ENCODE results near the gene CCDC27. TPM values are rescaled to one million over a fixed set of nuclear protein-coding genes. Genes with fewer than 3 reads are reported as not detected.

CCDC27 gene
- polyA plus RNA-seq, 3 donors: 0.31 to 0.59 (median 0.32) TPM

Other genes starting within 250 kb of the CCDC27 start
- gene MEGF6, start 140.9 kb upstream of the CCDC27 start, polyA plus RNA-seq (ENCODE audit: insufficient read length in 3 of 3): 10 to 100 TPM in 2 of 3 donors, 1 to 10 TPM in 1; 8.5 to 15.3 (median 14.6) TPM
- gene TPRG1L, start 127.4 kb upstream of the CCDC27 start, polyA plus RNA-seq (ENCODE audit: insufficient read length in 3 of 3): 10 to 100 TPM; 42.9 to 44.1 (median 43.2) TPM
- gene WRAP73, start 102.3 kb upstream of the CCDC27 start, polyA plus RNA-seq (ENCODE audit: insufficient read length in 3 of 3): 10 to 100 TPM; 16.1 to 24.3 (median 19.0) TPM
- under 1 TPM; 0.37 to 0.73 (median 0.73) TPM for gene TP73, start 99.9 kb upstream of the CCDC27 start, polyA plus RNA-seq (ENCODE audit: insufficient read length in 3 of 3)
- 10 to 100 TPM; 10.2 to 24.0 (median 21.7) TPM for gene SMIM1, start 20.3 kb downstream of the CCDC27 start, polyA plus RNA-seq (ENCODE audit: insufficient read length in 3 of 3)
- 10 to 100 TPM; 63.9 to 68.1 (median 66.4) TPM for gene LRRC47, start 44.0 kb downstream of the CCDC27 start, polyA plus RNA-seq (ENCODE audit: insufficient read length in 3 of 3)
- gene CEP104, start 104.8 kb downstream of the CCDC27 start, polyA plus RNA-seq (ENCODE audit: insufficient read length in 3 of 3): 10 to 100 TPM; 38.0 to 50.6 (median 41.0) TPM
- 1 to 10 TPM; 7.8 to 9.5 (median 7.9) TPM for gene DFFB, start 105.0 kb downstream of the CCDC27 start, polyA plus RNA-seq (ENCODE audit: insufficient read length in 3 of 3)
- 10 to 100 TPM; 25.0 to 31.0 (median 28.0) TPM for gene C1orf174, start 147.8 kb downstream of the CCDC27 start, polyA plus RNA-seq (ENCODE audit: insufficient read length in 3 of 3)

All from renal cortex interstitium (tissue), 3 donors.